Pulmonary artery endothelial cell (primary cell): ENCODE measurements around the gene RTN4IP1. TPM values are rescaled to one million over a fixed set of nuclear protein-coding genes. Genes with fewer than 3 reads are reported as not detected.
A peak's percentile ranks its signal among the peaks of the same experiment; 100 is the strongest.
"Not testable (repeated sequence)": the region's sequence is repeated elsewhere in the genome, so short reads cannot be mapped to it uniquely, and the experiment has no call there.

Experiments
- DNase-seq: peaks from one replicate; pipeline ENCODE4 v3.0.0-alpha.2; 2011; ENCODE audit warnings: low read depth, low spot score
- total RNA-seq: library from RNA; depleted of rRNA; stranded (reverse); fragments of >200 nt; gene quantifications from 2 replicates; pipeline ENCODE4 v1.2.3, GENCODE V29; 2014

Gene RTN4IP1
- total RNA-seq, 1 donor from 2014 or later: 6.1 TPM

DNA sequence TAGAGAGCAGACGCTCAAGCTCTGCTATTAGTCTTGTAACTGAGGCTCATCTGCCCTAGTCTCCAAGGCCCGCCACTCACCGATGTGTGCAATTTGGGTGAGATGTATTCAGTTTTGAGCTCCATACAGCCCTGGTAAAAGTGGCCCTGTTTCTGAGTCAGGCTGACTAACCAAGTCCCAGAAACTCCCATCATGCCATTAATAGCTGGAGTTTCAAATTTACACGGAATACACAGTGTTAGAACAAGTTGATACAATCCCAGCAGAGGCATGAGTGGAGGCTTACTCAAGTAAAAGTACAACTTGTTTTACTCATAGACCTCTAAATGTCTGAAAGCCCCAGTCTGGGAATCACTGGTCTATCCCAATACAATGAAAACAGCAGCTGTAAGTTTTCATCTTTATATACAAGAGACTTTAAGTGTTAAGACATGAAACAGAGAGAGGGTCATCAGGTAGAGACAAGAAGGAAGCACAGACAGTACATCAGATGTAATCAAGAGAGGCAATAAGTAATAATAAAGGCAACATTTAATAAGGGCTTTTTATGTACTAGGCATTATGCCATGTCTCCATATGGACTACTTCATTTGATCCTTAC is 42.4 kb downstream of the RTN4IP1 start:
- DNase-seq: no peak

- DNase-seq: no peak
Observed at GRCh38 chr6:106581468-106581867, 47.8 kb downstream of the RTN4IP1 start.

GRCh38 chr6:106579281-106579680 is 50.0 kb downstream of the RTN4IP1 start:
- no peak for DNase-seq

GRCh38 chr6:106574741-106575458 is 54.4 kb downstream of the RTN4IP1 start:
- peak; percentile 24 for DNase-seq

- no peak for DNase-seq
Observed at GRCh38 chr6:106572875-106573585, 56.3 kb downstream of the RTN4IP1 start.

GRCh38 chr6:106572436-106572835 is 56.9 kb downstream of the RTN4IP1 start:
- DNase-seq: no peak

DNA sequence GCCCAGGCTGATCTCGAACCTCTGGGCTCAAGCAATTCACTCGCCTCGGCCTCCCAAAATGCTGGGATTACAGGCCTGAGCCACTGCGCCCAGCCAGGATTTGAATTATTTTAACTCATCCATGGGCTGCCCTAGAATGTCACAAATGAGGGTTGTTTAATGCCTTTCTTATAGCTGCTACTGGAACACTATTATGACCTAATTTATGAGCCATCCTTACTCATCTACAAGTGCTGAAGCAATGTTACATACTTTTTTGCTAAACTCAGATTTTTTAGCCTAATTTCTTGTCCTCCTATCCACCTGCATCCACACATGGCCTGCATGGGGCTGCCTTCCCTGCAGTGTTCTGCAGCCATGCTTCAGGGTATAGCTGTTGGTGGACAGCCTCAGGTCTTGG is 59.9 kb downstream of the RTN4IP1 start:
- no peak for DNase-seq

DNA sequence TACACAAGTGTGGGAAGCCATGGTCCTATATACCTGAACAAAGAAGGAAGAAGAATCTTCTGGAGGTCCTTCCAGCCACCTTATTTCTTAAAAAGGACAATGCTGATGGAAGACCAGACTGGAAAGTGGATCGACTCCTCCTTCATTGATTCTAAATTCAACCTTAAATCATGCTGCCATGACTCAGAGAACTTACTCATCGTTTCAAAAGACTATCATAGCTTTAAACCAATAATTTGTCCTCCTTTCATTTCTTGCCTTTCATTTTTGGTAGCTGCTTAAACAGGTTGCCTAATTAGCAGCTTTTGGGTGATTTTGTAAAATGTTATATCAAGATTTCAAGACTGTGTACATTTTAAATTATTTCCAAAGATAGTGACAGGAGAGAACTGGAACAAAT is 60.8 kb downstream of the RTN4IP1 start:
- DNase-seq: no peak

- no peak for DNase-seq
Observed at GRCh38 chr6:106564476-106564875, 64.8 kb downstream of the RTN4IP1 start.

- no peak for DNase-seq
Observed at GRCh38 chr6:106563614-106564013, 65.7 kb downstream of the RTN4IP1 start.

- DNase-seq: no peak
Observed at GRCh38 chr6:106561686-106562405, 67.5 kb downstream of the RTN4IP1 start.

GRCh38 chr6:106560996-106561685 is 68.2 kb downstream of the RTN4IP1 start:
- DNase-seq: no peak

DNA sequence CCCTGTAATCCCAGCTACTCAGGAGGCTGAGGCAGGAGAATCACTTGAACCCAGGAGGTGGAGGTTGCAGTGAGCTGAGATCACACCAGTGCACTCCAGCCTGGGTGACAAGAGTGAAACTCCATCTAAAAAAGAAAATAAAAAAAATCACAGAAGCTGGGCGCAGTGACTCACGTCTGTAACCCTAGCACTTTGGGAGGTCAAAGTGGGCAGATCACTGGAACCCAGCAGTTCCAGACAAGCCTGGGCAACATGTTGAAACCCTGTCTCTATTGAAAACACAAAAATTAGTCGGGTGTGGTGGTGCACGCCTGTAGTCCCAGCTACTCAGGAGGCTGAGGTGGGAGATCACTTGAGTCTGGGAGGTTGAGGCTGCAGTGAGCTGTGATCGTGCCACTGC is 69.6 kb downstream of the RTN4IP1 start:
- not testable (repeated sequence) for DNase-seq

GRCh38 chr6:106558364-106558763 is 70.9 kb downstream of the RTN4IP1 start:
- DNase-seq: no peak

DNA sequence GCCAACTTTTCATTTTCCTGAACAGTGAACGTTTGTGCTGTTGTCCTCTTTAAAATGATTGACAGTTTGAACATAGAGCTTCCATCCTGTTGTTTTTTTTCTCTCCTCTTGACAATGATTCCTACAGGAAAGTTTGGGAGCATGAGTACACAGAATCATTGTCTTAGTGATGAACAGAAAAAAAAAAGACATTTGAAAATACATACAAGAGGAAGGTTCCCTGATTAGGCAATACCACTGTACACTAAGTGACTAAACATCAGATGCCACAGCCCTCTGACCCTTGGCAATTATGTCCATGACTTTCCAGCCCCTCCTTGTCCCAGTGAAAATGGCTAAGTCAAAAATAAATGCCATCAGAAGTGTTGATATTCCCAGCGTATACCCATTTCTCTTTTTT is 71.5 kb downstream of the RTN4IP1 start:
- no peak for DNase-seq

- no peak for DNase-seq
Observed at GRCh38 chr6:106556368-106556960, 72.8 kb downstream of the RTN4IP1 start.

- no peak for DNase-seq
Observed at GRCh38 chr6:106555767-106556166, 73.5 kb downstream of the RTN4IP1 start.

GRCh38 chr6:106553440-106553839 is 75.9 kb downstream of the RTN4IP1 start:
- DNase-seq: no peak

DNA sequence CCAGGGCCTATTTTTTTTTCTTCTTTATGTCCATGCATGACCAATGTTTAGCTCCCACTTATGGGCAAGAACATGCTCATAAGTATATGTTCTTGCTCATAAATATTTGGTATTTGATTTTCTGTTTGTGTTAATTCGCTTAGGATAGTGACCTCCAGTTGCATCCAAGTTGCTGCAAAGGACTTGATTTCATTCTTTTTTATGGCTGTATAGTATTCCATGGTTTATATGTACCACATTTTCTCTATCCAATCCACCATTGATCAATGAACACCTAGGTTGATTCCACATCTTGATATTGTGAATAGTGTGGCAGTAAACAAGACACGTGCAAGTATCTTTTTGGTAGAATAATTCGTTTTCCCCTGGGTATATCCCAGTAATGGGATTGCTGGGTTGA is 78.1 kb downstream of the RTN4IP1 start:
- no peak for DNase-seq

DNA sequence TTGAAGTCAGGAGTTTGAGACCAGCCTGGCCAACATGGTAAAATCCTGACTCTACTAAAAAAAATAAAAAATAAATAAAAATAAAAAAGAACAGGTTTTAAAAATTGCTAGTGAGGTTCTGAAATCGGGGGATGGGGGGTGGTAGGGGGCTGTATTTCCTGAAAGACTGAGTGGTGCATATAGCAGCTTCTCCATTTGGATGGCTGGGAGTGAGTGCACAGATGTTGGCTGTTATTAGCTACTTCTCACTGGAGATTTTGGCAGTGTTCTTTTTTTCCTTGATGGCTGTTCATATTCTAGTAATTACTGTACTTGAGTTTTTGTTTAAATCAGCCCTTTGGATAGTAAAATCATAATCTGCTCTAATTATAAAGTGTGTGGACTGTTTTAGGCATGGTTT is 79.8 kb downstream of the RTN4IP1 start:
- DNase-seq: no peak

GRCh38 chr6:106548926-106549455 is 80.3 kb downstream of the RTN4IP1 start:
- not testable (repeated sequence) for DNase-seq
